ENCODE measurements around the gene RRP1. TPM values are rescaled to one million over a fixed set of nuclear protein-coding genes. Genes with fewer than 3 reads are reported as not detected.

Gene RRP1
- total RNA-seq, 1 donor from 2014 or later = 43.6 TPM

- DNase-seq (ENCODE audit: extremely low spot score, unreplicated experiment) = no peak
- Mint-ChIP-seq H3K4me3 (no peak overlapping the region), H3K9me3 (no peaks in the 10 kb centered on the region), H3K27ac (no peak overlapping the region), H3K36me3 (peaks cover 3% of the 10 kb centered on the region), H3K4me1 (ENCODE audit: unreplicated experiment) (no peaks in the 10 kb centered on the region), H3K27me3 (no peaks in the 10 kb centered on the region)
- TF ChIP-seq CTCF (conservative IDR thresholded peaks at IDR 0.05) = no peak
Measured at GRCh38 chr21:43757601-43758000, 31.8 kb upstream of the RRP1 start.

GRCh38 chr21:43758111-43758641 lies 31.2 kb upstream of the RRP1 start:
- Mint-ChIP-seq H3K4me1 (ENCODE audit: unreplicated experiment) (no peaks in the 10 kb centered on the region), H3K9me3 (no peaks in the 10 kb centered on the region), H3K4me3 (no peak overlapping the region), H3K36me3 (peaks cover 3% of the 10 kb centered on the region), H3K27ac (peak overlapping the region; percentile 9), H3K27me3 (no peaks in the 10 kb centered on the region)
- no peak for DNase-seq (ENCODE audit: extremely low spot score, unreplicated experiment)
- no peak for TF ChIP-seq CTCF (conservative IDR thresholded peaks at IDR 0.05)

GRCh38 chr21:43758811-43759210 lies 30.6 kb upstream of the RRP1 start:
- Mint-ChIP-seq H3K27me3 (no peaks in the 10 kb centered on the region), H3K27ac (no peak overlapping the region), H3K36me3 (peaks cover 3% of the 10 kb centered on the region), H3K9me3 (no peaks in the 10 kb centered on the region), H3K4me3 (no peak overlapping the region), H3K4me1 (ENCODE audit: unreplicated experiment) (no peaks in the 10 kb centered on the region)
- TF ChIP-seq CTCF (conservative IDR thresholded peaks at IDR 0.05) = no peak
- DNase-seq (ENCODE audit: extremely low spot score, unreplicated experiment) = no peak

- DNase-seq (ENCODE audit: extremely low spot score, unreplicated experiment) = no peak
- Mint-ChIP-seq H3K9me3 (no peaks in the 10 kb centered on the region), H3K36me3 (peaks cover 3% of the 10 kb centered on the region), H3K27me3 (no peaks in the 10 kb centered on the region), H3K4me1 (ENCODE audit: unreplicated experiment) (no peaks in the 10 kb centered on the region), H3K27ac (no peak overlapping the region), H3K4me3 (no peak overlapping the region)
- TF ChIP-seq CTCF (conservative IDR thresholded peaks at IDR 0.05) = no peak
Measured at GRCh38 chr21:43759651-43760050, 29.7 kb upstream of the RRP1 start.

- H3K27me3 Mint-ChIP-seq = no peaks in the 10 kb centered on the region
- H3K27ac Mint-ChIP-seq = no peak overlapping the region
- peaks cover 3% of the 10 kb centered on the region for H3K36me3 Mint-ChIP-seq
- no peak for DNase-seq (ENCODE audit: extremely low spot score, unreplicated experiment)
- H3K4me1 Mint-ChIP-seq (ENCODE audit: unreplicated experiment) = no peaks in the 10 kb centered on the region
- no peak overlapping the region for H3K4me3 Mint-ChIP-seq
- no peak for TF ChIP-seq CTCF (conservative IDR thresholded peaks at IDR 0.05)
- no peaks in the 10 kb centered on the region for H3K9me3 Mint-ChIP-seq
Measured at GRCh38 chr21:43760391-43760958, 28.9 kb upstream of the RRP1 start.

Data from type B pancreatic cell (in vitro differentiated cells).